Effector memory CD8-positive, alpha-beta T cell (primary cell): ENCODE results near the gene ERVW-1.
"Not testable (repeated sequence)": the region's sequence is repeated elsewhere in the genome, so short reads cannot be mapped to it uniquely, and the experiment has no call there.

ENCODE experiments used
- ATAC-seq: fragments of 150-1000 bp; cut with Tn5 transposase; replicated peaks from 2 replicates; pipeline ENCODE4 v1.10.0; 2021; ENCODE audit warnings: mild to moderate bottlenecking, moderate library complexity
- DNase-seq, 3 experiments: peaks; one replicate each; pipeline ENCODE4 v3.0.0; 2021
- H3K27ac Mint-ChIP-seq, 2 donors: one replicate each; pipeline ENCODE4 v1.8.0; 2022; ENCODE audit warnings: mild to moderate bottlenecking in 2 of 2, mixed read lengths in 2 of 2, moderate library complexity in 2 of 2
- H3K27me3 Mint-ChIP-seq, 2 donors: one replicate each; pipeline ENCODE4 v1.8.0; 2022; ENCODE audit warnings: mixed read lengths in 2 of 2
- H3K36me3 Mint-ChIP-seq: one replicate; pipeline ENCODE4 v1.8.0; 2022; ENCODE audit warnings: mild to moderate bottlenecking, moderate library complexity, mixed read lengths; ENCODE audit not compliant: insufficient read depth
- H3K4me1 Mint-ChIP-seq, 2 donors: one replicate each; pipeline ENCODE4 v1.8.0; 2022; ENCODE audit warnings: low read depth in 2 of 2, mixed read lengths in 2 of 2
- H3K4me3 Mint-ChIP-seq, 2 donors: one replicate each; pipeline ENCODE4 v1.8.0; 2022; ENCODE audit warnings: mild to moderate bottlenecking in 2 of 2, mixed read lengths in 2 of 2, moderate library complexity in 2 of 2
- H3K9me3 Mint-ChIP-seq, 2 donors: one replicate each; pipeline ENCODE4 v1.8.0; 2022; ENCODE audit warnings: mixed read lengths in 2 of 2

Gene ERVW-1

GRCh38 chr7:92485267-92485892, 7.6 kb upstream of the ERVW-1 start:
- no peaks in the 10 kb centered on the region for H3K4me1 Mint-ChIP-seq
- H3K36me3 Mint-ChIP-seq: peaks cover 37% of the 10 kb centered on the region
- ATAC-seq (no peak), DNase-seq (no peak)
- no peaks in the 10 kb centered on the region for H3K9me3 Mint-ChIP-seq
- no peaks in the 10 kb centered on the region for H3K27me3 Mint-ChIP-seq
- H3K4me3 Mint-ChIP-seq: no peak overlapping the region
- H3K27ac Mint-ChIP-seq: no peak overlapping the region

DNA sequence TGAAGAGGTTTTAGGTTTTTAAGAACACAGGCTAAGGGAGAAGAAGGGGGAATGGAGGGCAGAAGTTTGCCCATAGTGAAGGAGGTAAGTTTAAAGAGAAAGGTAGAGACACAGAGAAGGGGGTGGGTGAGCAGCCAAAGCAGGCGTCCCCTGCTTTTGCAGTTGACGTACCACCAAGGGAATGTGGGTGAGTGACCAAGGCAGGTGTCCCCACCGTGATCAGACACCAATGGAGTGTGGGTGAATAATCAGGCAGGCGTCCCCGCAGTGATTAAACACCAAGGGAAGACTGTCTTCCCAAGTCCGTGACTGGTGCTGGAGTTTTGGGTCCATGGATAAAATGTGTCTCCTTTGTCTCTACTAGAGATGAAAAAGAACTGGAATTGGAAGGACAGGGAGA, 6.5 kb upstream of the ERVW-1 start:
- not testable (repeated sequence) for H3K9me3 Mint-ChIP-seq, DNase-seq, H3K27ac Mint-ChIP-seq, ATAC-seq, H3K4me3 Mint-ChIP-seq, H3K27me3 Mint-ChIP-seq, H3K4me1 Mint-ChIP-seq
- H3K36me3 Mint-ChIP-seq: peaks cover 26% of the 10 kb centered on the region

DNA sequence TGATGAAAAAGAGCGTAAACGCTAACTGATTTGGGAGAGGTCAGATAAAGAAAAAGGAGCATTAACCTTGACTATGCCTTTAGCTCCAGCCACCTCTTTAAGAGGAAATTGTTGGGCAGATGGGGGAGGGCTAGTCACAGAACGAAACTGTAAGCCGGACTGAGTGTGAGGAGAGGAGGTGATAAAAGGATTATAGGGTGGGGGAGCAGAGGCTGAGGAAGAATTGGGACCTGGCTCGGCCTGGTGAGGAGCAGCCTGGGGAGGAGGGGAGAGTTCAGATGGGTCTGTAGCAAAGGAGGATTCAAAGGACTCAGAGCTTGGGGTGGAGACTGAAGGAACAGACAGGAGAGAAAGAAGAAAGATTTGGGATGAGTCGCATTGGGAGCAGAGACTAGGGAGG, 5.9 kb upstream of the ERVW-1 start:
- H3K9me3 Mint-ChIP-seq, DNase-seq, H3K4me1 Mint-ChIP-seq, H3K27ac Mint-ChIP-seq, H3K4me3 Mint-ChIP-seq, ATAC-seq, H3K27me3 Mint-ChIP-seq: not testable (repeated sequence)
- peaks cover 20% of the 10 kb centered on the region for H3K36me3 Mint-ChIP-seq

DNA sequence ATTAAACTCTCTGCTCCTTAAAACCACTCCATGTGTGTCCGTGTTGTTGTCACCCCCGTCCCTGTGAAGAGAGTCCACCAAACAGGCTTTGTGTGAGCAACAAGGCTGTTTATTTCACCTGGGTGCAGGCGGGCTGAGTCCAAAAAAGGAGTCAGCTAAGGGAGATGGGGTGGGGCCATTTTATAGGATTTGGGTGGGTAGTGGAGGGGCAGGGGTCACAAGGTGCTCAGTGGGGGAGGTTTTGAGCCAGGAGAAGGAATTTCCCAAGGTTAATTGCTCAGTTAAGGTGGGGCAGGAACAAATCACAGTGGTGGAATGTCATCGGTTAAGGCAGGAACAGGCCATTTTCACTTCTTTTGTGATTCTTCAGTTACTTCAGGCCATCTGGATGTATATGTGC, 1.4 kb upstream of the ERVW-1 start:
- not testable (repeated sequence) for H3K27ac Mint-ChIP-seq, ATAC-seq, H3K27me3 Mint-ChIP-seq, H3K9me3 Mint-ChIP-seq, H3K4me1 Mint-ChIP-seq, H3K36me3 Mint-ChIP-seq, H3K4me3 Mint-ChIP-seq, DNase-seq

- no peaks in the 10 kb centered on the region for H3K9me3 Mint-ChIP-seq
- H3K4me1 Mint-ChIP-seq: no peaks in the 10 kb centered on the region
- H3K36me3 Mint-ChIP-seq: no peaks in the 10 kb centered on the region
- H3K4me3 Mint-ChIP-seq: no peak overlapping the region
- DNase-seq (no peak), ATAC-seq (no peak)
- no peaks in the 10 kb centered on the region for H3K27me3 Mint-ChIP-seq
- no peak overlapping the region for H3K27ac Mint-ChIP-seq
These were observed 965 bp upstream of the ERVW-1 start for GRCh38 chr7:92478711-92479110.

DNA sequence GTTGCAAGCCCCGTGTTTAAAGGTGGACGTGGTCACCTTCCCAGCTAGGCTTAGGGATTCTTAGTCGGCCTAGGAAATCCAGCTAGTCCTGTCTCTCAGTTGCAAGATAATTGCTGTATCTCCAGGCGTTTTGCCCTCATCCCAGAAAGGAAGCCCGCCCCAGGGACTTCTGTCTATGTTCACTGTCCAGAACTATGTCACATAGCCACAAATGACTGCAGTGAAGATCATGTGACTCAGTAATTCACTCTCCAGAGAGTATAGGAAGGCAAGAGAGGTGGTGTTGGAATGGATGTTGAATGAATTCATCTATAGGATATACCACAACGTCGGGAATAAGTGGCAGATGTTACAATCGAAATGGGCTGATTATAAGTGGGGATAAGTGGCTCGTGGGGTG, 349 bp upstream of the ERVW-1 start:
- DNase-seq (no peak), ATAC-seq (no peak)
- Mint-ChIP-seq H3K36me3 (no peaks in the 10 kb centered on the region), H3K27ac (peak overlapping the region in 1 of 2 donors; percentile 65), H3K4me3 (no peak overlapping the region), H3K27me3 (no peaks in the 10 kb centered on the region), H3K9me3 (no peaks in the 10 kb centered on the region), H3K4me1 (no peaks in the 10 kb centered on the region)

DNA sequence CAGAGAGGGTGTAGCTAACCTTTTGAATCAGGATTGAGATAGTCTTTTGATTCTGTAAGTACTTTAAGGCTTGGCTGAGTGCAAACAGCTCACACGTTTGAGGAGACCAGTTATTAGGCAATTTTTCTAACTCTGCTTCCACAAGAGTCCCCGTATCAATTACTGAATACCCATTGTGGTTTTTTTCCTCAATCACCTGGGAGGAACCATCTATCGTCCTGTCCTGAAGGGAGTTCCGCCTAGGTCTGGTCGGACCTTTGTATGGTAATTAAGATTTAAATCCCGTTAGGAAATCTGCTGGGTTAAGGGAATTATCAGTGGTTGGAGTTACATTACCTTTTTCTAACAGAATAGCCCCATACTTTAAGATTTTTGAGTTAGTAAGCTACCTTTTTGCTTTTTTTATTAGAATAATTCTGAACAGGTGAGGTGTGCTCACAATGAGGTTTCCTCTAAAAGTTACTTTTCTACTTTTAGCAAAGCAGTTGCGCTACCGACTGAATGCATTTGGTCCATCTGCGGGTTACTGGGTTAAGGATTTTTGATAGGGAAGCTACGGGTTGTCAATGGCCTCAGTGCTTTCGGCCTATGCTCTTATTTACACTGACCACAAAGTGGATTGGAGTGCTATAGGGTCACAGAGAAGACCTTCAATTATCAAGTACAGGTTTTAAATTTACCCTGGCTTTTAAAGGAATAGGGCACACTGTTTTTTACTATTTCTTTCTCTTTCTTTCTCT, 1.7 kb downstream of the ERVW-1 start:
- not testable (repeated sequence) for H3K36me3 Mint-ChIP-seq, DNase-seq, H3K9me3 Mint-ChIP-seq, H3K4me3 Mint-ChIP-seq, H3K27ac Mint-ChIP-seq, H3K27me3 Mint-ChIP-seq, H3K4me1 Mint-ChIP-seq, ATAC-seq

DNA sequence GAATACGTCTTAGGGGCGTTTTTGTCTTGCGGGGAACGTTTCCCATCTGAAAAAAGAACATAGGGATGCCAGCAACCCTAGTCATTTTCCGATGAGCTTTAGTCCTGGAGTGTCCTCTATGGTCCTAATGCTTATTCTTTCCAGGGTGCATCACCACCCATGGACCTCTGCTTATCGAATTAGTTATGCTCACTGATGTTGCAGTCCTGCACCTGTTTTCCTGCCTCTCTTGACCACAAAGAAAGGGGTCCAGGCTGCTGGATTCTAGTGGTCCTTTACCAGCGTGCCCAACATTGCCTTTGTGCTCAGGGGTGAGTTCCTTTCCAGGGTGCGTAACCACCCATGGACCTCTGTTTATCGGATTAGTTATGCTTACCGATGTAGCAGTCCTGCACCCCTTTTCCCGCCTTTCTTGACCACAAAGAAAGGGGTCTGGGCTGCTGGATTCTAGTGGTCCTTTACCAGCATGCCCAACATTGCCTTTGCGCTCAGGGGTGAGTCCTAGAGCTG, 2.4 kb downstream of the ERVW-1 start:
- not testable (repeated sequence) for H3K4me1 Mint-ChIP-seq, H3K27ac Mint-ChIP-seq, H3K9me3 Mint-ChIP-seq, ATAC-seq, H3K4me3 Mint-ChIP-seq, H3K36me3 Mint-ChIP-seq, H3K27me3 Mint-ChIP-seq, DNase-seq

DNA sequence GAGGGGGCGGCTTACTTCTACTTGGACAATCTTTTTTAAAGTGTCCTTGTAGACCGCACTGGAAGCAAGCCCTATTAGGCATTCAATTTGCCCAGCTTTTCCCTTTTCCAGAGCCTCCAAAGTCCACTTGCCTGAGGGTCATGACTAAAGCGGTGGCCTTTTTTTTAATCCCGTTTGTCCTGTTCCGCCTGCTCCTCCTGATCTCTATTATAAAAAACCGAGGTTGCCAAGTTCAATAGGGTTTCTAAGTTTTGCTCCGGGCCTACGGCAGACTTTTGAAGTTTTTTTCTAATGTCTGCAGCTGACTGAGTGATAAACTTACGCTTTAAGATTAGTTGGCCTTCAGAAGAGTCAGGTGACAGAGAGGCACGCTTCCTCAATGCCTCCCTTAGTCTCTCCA, 3.8 kb downstream of the ERVW-1 start:
- H3K27me3 Mint-ChIP-seq, H3K9me3 Mint-ChIP-seq, H3K27ac Mint-ChIP-seq, H3K36me3 Mint-ChIP-seq, H3K4me3 Mint-ChIP-seq, DNase-seq, H3K4me1 Mint-ChIP-seq, ATAC-seq: not testable (repeated sequence)

DNA sequence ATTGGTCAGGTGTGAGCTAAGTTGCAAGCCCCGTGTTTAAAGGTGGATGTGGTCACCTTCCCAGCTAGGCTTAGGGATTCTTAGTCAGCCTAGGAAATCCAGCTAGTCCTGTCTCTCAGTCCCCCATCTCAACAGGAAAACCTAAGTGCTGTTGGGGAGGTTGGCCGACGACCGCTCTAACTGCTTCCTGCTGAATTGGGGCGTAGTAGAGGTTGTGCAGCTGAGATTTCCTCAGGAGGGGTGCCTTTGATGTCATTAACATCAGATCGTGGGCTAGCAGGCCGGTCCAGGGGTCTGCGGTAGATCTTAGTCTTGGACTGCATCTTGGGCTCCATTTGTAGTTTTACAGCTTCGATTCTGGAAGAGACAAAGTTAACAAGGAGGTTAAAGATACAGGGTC, 9.2 kb downstream of the ERVW-1 start:
- not testable (repeated sequence) for H3K36me3 Mint-ChIP-seq, H3K4me1 Mint-ChIP-seq, H3K27ac Mint-ChIP-seq, H3K9me3 Mint-ChIP-seq, H3K27me3 Mint-ChIP-seq, DNase-seq, H3K4me3 Mint-ChIP-seq, ATAC-seq

DNA sequence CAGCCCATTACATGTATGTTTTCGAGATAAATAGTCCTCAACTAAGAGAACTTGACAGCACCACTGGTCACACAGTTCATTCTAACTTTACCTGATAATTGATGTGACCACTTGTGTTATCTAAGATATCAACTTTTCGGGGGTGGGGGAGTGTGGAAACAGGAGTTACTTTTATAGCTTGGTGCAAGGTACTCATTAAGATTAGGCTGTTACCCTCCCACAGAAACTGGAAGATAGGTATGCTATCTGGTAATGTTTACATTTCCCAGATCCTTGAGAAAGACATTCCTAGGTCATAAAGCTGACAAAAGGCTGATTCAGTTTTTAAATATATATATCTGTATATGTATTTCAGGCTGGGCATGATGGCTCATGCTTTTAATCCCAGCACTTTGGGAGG, 11.1 kb downstream of the ERVW-1 start:
- DNase-seq (no peak), ATAC-seq (no peak)
- H3K9me3 Mint-ChIP-seq: no peaks in the 10 kb centered on the region
- H3K36me3 Mint-ChIP-seq: peaks cover 2% of the 10 kb centered on the region
- no peaks in the 10 kb centered on the region for H3K4me1 Mint-ChIP-seq
- H3K27ac Mint-ChIP-seq: no peak overlapping the region
- H3K27me3 Mint-ChIP-seq: no peaks in the 10 kb centered on the region
- no peak overlapping the region for H3K4me3 Mint-ChIP-seq

- Mint-ChIP-seq H3K36me3 (peaks cover 2% of the 10 kb centered on the region), H3K4me3 (no peak overlapping the region), H3K4me1 (no peaks in the 10 kb centered on the region), H3K9me3 (no peaks in the 10 kb centered on the region), H3K27me3 (no peaks in the 10 kb centered on the region), H3K27ac (no peak overlapping the region)
- DNase-seq (no peak), ATAC-seq (no peak)
These were observed 13.2 kb downstream of the ERVW-1 start for GRCh38 chr7:92464515-92464914.

GRCh38 chr7:92462560-92462959, 15.2 kb downstream of the ERVW-1 start:
- ATAC-seq (no peak), DNase-seq (no peak)
- no peaks in the 10 kb centered on the region for H3K9me3 Mint-ChIP-seq
- no peaks in the 10 kb centered on the region for H3K4me1 Mint-ChIP-seq
- H3K27me3 Mint-ChIP-seq: no peaks in the 10 kb centered on the region
- H3K4me3 Mint-ChIP-seq: no peak overlapping the region
- peaks cover 2% of the 10 kb centered on the region for H3K36me3 Mint-ChIP-seq
- no peak overlapping the region for H3K27ac Mint-ChIP-seq
